Fibroblast of skin of left quadriceps (primary cell): ENCODE results near the gene NRP1.

ENCODE experiments used
- DNase-seq, 2 experiments: peaks; one replicate each; pipeline ENCODE4 v3.0.0-alpha.2; 2013; ENCODE audit warnings: low read depth in 2 of 2

Gene NRP1

GRCh38 chr10:33183655-33184054 is 150.8 kb downstream of the NRP1 start:
- no peak for DNase-seq

DNA sequence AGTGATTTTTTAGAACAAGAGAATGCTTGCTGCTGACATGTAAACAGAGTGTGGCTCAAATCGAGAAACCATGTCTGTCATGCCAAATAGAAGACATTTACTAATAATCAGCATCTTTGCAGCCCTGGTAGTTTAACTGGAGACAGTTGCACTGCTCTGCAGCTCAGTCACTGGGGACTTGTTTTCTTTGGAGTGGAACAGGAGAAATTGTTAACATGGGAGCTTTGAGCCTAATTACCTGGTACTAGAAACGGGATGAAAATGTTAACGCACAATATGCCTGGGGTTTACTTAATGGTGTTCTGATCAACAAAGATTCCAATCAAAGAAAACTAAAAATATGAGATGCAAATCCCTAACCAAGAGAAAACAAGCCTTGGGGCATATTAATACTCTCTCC is 153.5 kb downstream of the NRP1 start:
- DNase-seq: no peak

DNA sequence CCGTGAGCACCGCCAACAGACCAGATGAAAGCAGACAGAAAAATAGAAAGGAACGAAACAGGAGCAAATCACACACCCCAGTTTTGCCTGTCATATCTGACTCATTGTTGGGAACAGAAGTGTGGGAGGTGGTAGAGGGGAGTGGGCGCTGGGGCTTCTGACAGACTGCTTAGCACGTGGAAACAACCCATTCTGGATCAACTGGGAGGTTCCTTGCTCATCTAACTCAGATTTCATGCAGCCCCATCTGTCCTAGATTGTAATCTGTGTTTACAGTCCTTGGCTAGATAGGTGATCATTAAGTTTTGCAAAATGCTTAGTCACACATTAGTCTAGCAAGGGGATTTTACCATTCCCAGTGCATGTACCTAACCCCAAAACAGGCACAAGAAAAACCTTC is 154.1 kb downstream of the NRP1 start:
- DNase-seq: no peak

DNA sequence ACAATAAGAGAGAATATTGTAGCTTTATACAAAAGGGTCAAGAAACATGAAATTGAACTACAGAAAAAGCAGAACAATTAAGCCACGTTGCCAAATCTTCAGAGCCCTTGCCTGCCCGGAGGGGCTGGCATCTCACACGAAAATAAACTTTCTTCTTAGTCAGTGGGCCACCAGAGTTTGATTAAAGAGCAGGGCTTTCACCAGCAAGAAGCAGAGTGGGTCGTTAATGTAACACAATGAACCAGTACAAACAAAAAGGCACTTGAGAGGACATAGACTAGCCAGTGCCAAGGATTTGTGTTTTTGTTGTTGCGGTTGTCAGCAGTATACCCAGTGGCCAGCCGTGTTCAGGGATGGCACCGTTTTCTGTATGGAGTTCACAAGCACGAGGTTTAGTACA is 155.4 kb downstream of the NRP1 start:
- DNase-seq: no peak

GRCh38 chr10:33178026-33178755 is 156.3 kb downstream of the NRP1 start:
- no peak for DNase-seq

DNA sequence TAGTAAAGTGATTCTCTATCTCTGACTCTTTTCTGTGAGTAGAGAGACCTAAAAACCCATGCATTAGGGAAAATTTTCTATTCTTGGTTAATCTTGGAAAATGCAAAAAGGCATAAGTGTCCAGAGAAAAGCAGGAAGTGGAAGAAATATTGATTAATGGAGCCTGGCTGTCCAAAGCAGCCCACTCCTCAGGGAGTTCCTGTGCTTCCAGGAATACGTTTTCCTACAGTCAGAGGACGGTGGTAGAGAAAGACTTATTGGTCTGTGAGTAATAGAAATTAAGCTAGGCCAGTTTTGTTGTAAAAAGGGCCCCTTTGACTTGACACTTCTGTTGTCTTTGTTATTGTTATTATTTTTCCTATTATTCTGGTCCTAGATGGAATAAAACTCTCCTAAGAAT is 157.8 kb downstream of the NRP1 start:
- no peak for DNase-seq

DNA sequence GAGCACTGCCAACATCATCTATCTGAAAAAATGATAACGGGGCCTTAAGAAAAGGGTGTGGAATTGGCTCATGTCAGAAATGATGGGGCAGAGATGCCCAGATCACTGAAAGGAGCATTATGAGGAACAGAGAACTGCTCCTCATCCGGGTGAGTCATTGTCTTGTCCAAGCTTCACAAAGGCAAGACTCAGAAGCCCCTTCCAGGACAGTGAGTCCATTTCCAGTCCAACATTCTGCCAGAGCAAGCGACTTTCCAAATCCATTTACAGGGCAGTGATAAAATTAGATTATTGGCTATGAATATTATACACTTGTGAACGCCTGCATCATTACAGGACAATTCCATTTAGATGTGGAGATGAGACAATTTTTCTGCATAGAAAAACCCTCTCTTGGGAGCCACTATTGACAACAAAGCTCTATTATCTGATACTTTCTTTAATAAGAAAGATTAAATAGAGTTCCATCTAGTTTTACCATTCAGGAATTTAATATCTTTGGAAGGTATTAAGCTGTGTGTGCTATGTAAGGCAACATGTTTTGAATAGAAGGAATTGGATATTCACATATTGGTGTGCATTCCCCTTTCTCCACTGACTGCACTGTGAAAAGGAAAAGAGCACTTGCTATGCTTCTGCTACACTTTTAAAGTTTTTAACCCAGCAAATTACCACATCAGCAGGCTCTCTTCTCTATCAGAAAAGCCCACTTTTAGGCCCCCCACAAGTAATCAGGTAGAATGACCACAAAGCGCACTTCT is 159.6 kb downstream of the NRP1 start:
- DNase-seq: no peak

DNA sequence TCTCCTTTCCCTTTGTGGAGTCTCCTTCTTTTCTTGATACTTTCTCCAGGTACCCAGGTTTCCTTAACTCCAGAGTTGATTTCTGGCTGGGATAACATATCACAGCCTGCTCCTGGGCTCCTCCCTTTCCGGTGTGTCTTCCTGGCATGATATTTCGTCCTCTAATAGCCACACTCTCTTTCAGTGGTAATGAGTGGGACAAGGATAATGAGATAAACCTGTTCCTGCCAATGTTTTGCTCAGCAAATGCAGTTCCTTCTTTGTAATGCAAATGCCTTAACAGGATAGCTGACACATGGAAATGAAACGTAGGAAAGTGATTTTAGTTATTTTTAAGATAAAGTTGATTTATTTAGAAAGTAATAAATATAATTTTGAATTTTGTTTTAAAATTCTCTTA is 168.6 kb downstream of the NRP1 start:
- DNase-seq: no peak

DNA sequence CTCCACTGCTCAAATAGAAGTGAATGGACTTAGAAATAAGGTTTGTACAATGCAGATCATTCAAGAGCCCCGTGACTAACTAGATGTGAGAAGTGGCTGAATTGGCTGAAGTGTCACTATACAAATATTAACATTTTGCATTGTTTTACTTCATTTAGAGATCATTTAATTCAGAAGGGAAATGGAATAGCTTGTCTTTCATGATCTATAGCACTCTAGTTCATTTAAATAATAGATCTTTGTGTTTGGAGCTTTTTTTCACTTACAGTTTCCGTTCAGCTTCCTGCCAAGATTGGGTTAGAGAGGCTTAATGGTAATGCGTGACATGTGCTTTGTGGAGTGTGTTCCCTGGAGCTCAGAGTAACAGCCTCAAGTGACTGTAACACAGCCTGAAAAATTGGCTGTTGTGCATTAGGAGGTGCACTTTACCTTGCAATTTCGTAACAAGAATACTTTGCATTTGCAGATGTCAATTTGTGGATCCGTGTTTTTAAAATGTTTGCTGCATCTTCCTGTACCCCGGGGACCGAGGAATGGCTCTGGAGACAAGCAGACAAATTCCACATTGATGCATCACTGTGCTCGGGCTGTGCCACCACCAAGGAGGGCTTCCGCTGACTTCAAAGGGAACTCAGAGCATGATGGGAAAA is 170.3 kb downstream of the NRP1 start:
- DNase-seq: peak in 1 of 2 experiments; percentile 11

GRCh38 chr10:33162248-33162575 is 172.3 kb downstream of the NRP1 start:
- DNase-seq: no peak

- no peak for DNase-seq
These were observed 172.8 kb downstream of the NRP1 start for GRCh38 chr10:33161550-33162247.

DNA sequence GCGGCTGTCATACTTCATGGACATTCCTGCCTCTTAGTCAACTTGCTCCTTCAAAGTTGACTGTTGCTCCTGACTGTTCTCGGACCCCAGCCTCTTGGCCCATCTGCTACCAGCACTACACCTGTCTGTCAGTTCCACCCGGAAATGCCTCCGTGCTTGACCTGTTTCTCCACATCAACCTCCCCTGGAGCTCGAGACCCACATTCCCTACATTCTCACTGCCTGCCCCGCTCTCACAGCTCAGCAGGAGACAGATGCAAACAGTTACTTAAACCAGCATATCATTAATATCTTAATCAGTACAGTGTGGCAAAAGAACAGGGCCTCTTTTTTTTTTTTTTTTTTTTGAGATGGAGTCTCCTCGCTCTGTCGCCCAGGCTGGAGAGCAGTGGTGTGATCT is 174.3 kb downstream of the NRP1 start:
- DNase-seq: no peak

GRCh38 chr10:33157103-33157502 is 177.4 kb downstream of the NRP1 start:
- no peak for DNase-seq

GRCh38 chr10:33155720-33156638 is 178.5 kb downstream of the NRP1 start:
- DNase-seq: no peak

- DNase-seq: peak; percentile 77 to 79
These were observed 179.9 kb downstream of the NRP1 start for GRCh38 chr10:33154590-33154989.

DNA sequence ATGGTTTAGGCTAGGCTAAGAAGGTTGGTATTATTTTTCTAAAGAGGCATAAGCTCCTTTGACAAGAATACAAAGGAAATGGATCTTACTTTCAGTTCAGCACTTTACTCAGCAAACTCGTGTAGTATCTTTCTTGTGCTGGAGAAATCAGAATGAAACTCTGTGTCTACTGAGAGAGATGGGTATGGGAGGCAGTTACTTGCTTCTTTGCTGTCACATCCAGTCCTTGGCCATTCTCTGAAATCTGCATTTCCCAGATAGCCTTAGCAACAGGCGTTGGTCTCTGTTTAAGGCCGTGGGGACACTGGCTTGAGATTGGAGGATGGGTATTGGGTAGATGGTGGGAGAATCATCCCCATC is 180.5 kb downstream of the NRP1 start:
- DNase-seq: no peak

DNA sequence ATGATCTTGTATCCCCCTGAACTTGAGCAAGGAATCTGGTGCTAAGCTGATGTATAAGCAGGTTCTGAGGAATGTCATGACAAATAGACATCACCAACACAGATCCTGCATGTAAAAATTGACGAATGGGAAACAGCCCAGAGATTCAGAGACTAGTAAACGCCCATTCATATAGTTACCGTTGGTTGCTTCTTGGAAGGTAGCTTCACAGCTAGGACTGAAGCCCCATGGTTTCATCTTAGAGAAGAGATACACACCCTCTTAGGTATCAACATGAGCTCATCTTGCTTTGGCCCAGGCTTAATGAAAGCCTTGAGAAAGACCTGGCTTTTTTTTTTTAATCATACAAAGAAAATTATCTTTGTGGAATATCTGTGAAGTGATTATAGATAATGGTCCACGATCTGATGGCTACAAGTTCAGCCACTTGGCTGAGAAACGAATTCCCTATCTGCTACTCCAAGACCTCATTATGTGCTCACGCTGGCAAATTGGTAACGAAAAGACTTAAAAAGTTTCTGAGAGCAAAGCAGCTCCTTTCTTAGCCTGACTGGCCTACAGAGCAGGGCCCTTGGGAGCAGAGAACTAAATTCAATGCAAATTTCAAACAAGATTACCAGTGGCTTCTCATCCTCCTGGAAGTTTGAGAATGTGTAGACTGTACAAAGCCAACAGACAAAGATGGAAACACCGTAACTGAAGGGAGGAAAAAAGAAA is 181.1 kb downstream of the NRP1 start:
- DNase-seq: no peak

DNA sequence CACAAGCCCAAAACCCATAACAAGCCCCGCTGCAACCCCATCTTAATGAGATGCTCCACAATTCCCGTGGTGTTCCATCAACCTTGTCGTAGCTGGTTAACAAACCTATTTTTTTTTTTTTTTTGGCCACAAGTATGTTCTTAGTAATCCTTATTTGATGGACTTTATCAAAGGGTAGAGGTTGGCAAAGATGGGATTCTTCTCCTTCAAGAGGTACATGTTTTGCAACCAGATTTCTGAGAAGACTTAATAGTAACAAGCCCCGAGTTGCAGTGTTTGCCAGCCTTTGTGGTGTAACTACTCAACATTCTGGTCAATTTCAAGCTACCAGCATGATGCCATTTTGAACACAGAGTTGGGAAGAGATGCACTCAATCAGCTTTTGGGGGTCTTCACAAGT is 181.7 kb downstream of the NRP1 start:
- DNase-seq: no peak

- no peak for DNase-seq
These were observed 182.3 kb downstream of the NRP1 start for GRCh38 chr10:33152146-33152545.

- DNase-seq: no peak
These were observed 183.1 kb downstream of the NRP1 start for GRCh38 chr10:33151344-33151864.

DNA sequence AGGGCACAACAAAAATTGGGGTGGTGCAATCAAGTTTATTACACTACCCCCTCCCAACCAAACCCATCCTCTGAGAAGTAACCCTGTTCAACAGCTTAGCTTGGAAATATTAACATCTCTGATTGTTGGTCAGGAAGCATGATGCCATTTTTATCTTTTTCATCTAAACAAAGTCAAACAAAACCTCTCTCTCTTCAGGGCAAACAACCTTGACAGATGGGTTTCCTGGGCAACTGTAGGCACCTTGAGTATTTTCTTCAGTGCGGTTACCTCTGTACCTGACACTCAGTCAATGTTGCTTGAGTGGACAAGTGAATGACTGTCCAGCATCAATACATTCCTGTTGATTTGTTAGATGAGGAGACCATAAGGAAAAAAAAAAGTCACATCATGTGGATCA is 183.6 kb downstream of the NRP1 start:
- no peak for DNase-seq
